HG02970 (cell line): ENCODE results near the gene PNMA8A.

Source experiments
- ATAC-seq: cut with Tn5 transposase; IDR thresholded peaks from one replicate; pipeline ENCODE4 v1.9.1; 2021; ENCODE audit warnings: mild to moderate bottlenecking, moderate library complexity, moderate number of reproducible peaks; ENCODE audit not compliant: unreplicated experiment, low FRiP score

PNMA8A gene

DNA sequence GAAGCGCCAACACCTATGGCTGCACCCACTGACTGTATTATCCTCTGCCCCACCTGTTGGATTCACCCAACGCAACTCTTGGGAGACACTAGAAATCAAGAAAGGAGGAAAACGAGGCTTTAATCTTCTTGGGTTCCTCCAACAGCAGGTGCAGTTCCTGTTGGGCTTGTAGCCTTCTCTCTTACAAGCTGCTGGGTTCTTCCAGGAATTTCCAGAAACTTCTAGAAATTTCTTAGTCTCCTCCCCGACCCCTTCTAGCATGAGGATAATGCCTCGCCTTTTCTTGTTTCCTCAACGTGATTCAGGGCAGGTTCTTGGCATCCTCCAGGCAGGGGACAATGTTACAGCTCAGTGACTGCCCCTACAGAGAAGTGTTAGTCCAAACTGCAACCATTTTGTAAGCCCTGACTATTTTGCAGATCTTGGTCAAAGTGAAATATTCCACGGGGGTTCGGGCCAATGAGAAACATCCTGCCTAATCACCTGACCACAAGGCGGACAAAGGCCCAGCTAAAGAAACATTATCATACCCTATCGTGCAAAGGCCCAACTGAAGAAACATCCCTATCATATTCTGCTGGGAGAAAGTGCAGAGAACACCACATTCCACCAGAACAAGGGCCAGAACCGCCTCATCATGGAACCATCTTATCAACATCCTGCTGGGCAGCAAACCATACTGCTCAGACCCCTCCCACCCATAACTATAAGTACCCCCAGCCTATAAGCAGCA is 614 bp upstream of the PNMA8A start:
- no peak for ATAC-seq

DNA sequence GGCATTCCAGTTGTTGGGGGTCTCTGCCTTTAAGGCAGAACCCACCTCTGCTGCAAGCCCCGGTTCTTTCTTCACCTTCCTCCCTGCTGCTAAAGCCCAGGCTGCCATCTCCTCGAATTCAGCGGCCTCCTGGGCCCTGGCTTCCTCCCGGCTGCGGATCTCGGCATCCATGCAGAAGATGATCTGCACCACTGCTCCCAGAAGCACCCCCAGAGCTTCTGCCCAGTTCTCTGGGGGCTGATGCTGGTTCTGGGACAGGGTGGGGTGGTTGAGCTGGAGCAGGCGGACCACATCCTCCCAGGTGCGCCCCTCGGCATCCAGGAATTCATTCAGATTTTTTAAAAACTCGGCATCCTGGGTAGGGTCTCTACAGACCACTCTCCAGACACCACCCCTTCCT is 987 bp downstream of the PNMA8A start:
- no peak for ATAC-seq

DNA sequence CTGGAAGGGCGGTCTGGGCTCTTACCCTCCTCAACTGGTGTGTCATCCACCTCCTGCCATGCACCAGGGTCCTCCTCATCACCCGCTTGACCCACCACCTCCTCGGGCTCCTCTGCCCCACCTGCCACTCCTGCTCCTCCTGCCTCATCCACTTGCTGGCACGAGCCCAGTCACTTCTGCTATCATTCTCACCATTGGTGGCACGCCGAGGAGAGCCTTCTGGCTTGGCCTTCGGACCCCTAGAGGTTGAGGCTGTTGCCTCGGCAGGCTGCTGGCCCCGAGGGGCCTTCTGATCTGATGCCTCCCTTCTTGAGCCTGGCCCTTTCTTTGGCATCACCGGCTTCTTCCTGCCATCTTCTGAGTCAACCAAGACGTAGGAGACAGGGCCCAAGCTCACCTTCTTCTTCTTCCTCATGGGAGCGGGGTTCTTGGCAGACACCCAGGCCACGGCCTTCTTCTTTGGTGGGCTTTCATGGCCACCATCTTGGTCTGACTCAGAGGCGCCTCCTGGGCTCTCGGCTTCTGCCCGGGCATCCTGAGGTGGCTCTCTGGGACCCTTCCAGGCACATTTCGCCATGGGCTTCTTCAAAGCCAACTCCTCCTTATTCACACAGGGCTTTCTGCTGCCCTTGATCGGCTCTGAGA is 1.7 kb downstream of the PNMA8A start:
- no peak for ATAC-seq

DNA sequence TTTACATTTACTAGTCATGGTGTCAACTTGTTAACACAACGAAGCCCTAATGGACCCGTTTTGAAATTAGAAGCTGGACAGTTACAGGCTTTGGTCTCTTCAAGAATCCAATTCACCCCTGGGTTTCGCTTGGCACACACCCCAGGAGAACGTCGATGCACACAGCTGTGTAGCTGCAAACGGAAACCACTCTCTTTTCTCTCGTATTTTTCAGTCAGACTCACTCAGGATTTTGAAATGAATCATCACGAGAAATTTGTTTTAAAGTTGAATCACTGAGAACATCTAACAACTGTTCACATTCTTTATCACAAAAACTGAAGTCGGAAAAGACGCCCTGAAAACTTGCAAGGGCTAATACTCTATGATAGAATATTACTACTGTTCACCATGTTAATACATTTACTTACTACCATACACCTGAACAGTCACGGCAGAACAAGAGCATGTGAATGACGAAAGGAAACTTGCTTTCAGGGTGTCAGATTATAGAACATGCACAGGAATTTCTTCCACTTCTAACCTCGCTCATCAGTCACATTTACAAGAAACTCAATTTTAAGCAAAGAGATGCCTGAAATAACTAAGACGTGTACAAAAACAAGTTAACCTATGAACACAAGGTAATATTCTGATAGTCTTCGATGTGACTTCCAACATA is 4.7 kb downstream of the PNMA8A start:
- no peak for ATAC-seq

DNA sequence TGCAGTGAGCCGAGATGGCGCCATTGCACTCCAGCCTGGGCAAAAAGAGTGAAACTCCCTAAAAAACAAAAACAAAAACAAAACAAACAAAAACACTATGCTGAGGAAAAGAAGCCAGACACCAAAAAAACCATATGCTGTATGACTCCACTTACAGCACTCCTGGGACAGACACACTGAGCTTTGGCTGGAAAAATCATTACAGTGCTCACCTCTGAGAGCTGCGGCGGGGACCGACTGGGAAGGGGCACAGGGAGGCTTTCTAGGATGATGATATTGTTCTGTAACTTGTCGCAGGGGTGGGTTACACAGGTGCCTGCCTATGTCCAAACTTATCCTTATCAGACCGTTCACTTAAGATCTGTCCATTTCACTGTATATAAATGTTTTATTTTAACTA is 7.8 kb downstream of the PNMA8A start:
- ATAC-seq, result no peak

DNA sequence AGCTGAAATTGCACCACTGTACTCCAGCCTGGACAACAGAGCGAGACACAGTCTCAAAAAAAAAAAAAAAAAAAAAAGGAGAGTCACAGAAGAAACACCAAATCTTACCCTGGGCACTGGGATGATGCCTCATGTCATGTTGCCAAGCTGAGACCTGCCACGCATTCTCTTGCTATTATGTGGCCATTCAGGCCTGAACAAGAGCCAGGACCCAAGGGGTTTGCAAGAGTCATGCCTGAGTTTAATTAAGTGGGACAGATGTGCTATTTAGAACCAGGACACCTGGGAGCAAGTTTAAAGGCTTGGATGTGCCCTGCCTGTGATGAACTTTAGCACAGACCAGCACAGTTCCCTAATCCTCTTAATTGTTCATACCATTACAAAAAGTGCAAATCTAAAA is 9.8 kb downstream of the PNMA8A start:
- ATAC-seq, result no peak

DNA sequence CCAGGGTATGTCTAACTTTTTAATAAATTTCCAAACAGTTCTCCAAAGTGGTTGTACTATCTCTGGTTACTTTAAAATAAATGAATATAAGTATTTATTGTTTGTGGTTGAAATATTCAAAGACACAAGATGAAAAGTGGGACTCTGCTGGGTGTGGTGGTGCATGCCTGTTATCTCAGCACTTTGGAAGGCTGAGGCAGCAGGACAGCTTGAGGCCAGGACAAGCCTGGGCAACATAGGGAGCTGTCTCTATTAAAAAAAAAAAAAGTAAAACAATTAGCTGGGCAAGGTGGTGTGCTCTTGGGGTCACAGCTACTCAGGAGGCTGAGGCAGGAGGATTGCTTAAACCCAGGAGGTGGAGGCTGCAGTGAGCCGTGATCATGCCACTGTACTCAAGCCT is 10.4 kb downstream of the PNMA8A start:
- no peak for ATAC-seq

DNA sequence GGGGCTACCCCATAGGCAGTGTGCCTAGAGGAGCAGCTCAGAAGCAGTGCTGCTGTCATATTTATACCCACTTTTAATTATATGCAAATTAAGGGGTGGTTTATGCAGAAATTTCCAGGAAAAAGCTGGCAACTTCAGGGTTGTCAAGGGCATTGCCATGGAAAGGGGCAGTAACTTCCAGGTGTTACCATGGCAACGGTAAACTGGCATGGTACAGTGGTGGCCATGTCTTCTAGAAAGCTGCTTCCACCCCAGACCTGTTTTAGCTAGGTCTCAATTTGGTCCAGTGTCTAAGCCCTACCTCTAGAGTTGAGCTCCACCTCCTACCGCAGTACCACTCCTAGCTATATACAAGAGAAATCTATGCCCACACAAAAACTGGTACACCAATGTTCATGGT is 11.3 kb downstream of the PNMA8A start:
- no peak for ATAC-seq

DNA sequence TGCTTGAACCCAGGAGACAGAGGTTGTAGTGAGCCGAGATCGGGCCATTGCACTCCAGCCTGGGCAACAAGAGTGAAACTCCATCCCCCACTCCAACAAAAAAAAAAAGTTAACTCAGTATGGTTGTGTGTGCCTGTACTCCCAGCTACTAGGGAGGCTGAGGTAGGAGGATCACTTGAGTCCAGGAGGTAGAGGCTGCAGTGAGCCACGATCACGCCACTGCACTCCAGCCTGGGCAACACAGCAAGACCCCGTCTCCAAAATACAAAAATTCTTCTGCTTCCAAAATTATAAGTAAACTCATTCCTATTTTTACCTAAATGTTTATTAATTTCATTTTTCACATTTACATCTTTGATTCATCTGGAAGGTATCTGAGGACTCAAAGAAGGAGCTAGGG is 14.4 kb downstream of the PNMA8A start:
- ATAC-seq, result no peak

DNA sequence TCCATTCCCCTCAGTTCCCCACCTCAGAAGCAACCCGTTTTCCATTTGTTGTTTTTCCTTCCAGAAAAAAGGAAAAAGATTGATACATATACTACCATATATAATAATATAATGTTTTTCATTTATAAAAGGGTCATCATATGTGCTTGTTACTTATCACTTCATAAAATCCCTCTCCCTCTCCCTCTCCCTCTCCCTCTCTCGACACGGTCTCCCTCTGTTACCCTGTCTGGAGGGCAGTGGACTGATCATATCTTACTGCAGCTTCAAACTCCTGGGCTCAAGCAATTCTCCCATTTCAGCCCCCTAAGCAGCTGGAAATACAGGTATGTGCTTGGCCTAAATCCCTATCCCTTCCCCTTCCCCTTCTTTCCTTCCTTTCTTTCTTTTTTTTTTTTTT is 17.1 kb downstream of the PNMA8A start:
- no peak for ATAC-seq

DNA sequence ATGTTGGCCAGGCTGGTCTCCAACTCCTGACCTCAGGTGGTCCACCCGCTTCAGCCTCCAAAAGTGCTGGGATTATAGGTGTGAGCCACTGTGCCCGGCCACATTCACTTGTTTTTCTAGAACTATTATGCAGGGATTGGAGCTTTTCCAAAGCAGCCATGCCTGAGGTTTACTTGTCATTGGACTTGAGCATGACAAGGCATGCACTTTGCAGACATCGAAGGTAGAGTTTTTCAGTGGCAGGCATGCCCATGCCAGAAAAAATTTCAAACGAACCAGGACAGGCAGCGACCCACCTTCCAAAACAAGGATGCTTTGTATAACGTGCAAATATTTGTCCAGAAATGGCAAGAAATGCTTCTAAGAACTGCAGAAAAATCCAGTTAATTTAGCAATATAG is 17.7 kb downstream of the PNMA8A start:
- no peak for ATAC-seq

DNA sequence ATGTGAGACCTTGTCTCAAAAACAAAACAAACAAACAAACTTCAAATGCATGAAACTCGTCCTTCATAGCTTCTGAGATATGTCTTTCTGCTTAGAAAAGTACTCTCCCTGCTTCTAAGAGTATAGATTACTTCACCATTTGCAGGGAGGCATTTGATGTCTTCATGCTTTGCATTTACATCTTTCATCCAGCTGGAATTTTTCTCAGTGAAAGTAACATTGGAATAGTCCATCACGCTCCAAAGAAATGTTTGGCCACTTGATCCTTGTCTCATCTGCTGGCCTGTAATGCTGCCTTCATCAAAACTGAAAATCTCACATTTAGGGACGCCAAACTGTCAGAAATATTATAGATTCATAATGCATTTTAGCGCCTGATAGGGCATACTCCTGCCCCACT is 19.2 kb downstream of the PNMA8A start:
- ATAC-seq, result no peak

DNA sequence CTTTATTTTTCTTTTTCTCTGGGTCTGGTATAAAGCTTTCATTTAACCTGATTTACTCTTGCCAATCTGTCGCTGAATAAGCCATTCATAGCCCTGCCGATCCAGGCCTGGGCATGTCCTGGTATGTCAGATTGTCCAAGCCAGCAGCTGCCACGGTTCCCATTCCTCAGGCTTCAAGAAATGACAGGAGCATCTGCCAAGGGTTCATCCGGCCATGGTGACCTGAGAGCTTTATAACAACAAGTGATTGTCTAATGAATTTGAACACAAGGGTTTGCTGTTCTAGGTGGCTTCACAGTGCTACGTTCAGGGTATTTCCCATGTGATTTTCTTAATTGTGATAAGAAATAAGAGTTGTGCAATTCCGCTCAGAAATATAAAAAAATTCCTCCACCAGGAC is 20.0 kb downstream of the PNMA8A start:
- ATAC-seq, result no peak

DNA sequence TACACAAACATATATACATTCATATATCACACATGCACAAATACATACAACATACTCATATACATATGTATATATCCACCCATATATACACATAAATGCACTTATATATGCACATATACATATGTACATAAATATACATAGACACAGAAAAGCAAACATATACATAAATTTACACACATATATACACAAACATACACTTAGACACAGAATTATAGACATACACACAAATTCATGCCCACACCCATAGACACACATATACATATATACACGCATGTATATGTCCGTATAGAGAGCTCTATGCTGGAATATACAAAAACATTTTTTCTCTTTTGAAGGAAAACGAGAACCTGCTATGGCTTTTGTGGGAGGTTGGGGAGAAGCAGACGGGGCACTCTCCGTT is 20.6 kb downstream of the PNMA8A start:
- no peak for ATAC-seq

DNA sequence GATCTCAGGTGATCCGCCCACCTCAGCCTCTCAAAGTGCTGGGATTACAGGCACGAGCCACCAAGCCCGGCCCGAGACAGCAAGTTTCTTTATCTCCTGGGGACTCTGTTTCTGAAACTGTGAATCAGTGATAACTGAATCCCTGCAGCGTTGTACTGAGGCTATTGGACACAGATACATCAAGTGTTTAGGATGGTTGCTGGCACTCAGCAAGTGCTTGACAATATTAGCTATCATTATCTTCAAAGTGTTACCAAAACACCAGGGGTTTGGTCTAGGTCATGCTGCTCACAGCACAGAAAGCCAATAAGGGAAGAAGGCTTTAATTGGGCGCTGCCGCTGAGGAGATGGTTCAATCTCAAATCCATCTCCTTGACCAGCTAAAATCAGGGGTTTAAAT is 22.1 kb downstream of the PNMA8A start:
- ATAC-seq, result no peak

DNA sequence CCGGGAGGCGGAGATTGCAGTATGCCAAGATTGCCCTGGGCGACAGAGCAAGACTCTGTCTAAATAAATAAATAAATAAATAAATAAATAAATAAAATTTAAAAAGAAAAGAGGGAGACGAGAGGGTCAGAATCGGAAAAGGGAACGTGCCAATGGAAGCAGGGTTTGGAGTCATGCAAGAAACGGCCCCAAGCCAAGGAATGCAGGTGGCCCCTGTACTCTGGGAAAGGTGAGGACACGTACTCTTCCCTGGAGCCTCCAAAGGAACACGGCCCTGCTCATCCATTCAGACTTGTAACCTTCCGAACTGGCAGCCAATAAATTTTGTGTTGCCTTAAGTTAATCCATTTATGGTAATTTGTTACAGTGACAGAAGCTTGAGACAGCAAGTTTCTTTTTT is 22.8 kb downstream of the PNMA8A start:
- no peak for ATAC-seq

DNA sequence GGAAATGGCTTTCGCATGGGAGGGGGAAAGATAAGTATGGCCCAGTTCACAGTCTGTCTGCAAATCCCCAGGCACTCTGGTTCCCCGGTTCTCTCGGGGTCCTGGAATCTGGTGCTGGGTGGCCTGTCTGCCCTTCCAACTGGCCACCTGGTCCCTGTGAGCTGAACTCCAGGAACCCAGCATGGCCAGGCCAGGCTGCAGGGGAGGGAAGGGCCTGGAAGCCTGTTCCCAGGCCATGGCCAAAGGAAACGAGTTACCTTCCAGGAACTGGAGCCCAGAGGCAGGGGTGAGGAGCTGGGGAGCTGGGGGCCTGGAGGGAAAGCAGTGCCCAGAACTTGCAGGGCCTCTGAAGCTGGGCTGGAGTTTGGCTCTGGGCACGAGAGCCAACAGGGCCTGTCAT is 23.5 kb downstream of the PNMA8A start:
- no peak for ATAC-seq

DNA sequence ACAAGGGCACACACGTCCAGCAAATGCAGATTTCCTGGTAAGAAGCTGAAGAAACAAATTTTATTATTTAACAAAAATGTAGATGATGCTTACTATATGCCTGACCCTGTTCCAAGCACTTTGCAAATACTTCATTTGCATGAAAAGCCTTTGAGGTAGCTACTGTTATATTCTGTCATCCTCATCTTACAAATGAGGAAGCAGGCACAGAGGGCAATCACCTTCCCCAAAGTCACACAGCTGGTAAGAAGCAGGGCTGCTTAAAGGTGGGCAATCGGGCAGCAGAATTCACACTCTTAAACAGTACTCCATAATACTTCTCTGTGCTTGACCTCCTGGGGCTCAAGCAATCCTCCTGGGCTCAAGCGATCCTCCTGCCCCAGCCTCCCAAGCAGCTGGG is 24.4 kb downstream of the PNMA8A start:
- no peak for ATAC-seq

DNA sequence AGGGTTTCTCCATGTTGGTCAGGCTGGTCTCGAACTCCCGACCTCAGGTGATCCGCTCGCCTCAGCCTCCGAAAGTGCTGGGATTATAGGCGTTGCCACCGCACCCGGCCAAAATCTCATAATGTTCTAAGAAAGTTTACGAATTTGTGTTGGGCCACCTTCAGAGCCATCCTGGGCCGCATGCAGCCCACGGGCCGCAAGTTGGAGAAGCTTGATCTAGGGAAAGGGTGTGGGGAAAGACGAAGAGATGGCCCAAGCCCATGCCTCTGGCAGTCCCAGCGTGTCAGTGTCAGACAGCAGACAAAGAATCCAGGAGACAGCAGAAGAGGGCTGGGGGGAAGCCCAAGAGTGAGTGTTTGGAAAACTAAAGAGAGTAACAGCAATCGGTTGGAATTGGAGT is 25.3 kb downstream of the PNMA8A start:
- no peak for ATAC-seq

DNA sequence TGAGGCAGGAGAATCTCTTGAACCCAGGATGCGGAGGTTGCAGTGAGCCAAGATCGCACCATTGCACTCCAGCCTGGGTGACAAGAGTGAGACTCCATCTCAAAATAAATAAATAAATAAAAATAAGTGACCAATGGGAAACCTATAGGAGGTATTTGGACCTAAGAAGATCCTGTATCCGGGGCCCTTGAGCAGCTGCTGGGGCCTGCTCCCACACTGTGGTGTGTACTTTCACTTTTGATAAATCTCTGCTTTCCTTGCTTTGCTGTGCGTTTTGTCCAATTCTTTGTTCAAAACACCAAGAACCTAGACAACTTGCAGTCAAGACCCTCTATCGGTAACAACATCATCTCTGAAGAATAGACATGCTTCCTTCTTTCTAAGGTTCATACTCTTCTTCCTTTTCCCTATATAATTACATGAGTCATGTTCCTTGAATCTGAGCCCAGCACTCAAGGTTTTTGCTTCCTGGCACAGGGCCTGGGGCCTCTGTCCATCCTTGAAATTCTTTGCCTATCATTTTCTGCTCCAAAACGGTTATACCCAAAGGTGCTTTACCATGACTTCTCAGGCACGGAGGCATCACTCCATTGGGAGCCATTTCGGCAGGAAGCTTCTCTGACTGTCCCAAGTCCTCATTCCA is 28.4 kb downstream of the PNMA8A start:
- no peak for ATAC-seq

DNA sequence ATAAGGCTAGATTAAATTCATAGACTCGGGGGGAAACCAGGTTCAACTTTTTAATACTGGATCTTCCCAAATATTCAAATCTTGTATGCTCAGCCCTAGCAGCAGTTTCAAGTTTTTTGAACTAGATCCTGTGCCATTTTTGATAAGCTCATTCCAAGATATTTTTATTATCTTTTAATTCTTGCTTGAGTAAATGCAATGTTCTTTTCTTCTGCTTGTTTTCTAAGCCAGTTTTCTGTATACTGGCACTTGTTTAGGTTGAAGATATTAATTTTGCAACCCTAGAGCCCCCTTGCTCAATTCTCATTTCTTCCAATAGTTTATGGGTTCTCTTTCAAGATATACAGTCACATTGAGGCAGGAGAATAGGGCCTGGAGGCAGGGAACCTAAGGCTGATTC is 29.5 kb downstream of the PNMA8A start:
- no peak for ATAC-seq
